Spleen (tissue), 11 donors: Measurements from ENCODE around the gene GBA3. TPM values are rescaled to one million over a fixed set of nuclear protein-coding genes. Genes with fewer than 3 reads are reported as not detected.
A peak's percentile ranks its signal among the peaks of the same experiment; 100 is the strongest.

ENCODE experiments used
- DNase-seq: peaks from one replicate; pipeline ENCODE4 v3.0.0-alpha.2; 2020
- H3K27ac ChIP-seq, 8 donors: fragments of 200-600 bp; sonication (generic) in 7 of 8; 1 replicate in 4 of 8; 2 replicates in 4 of 8; pipeline versions ENCODE4 v1.5.0 to v1.8.0; 2016 to 2021; ENCODE audit warnings: inconsistent platforms in 4 of 8, mild to moderate bottlenecking in 4 of 8, moderate library complexity in 1 of 8
- H3K27me3 ChIP-seq, 7 donors: fragments of 200-600 bp; sonication (generic) in 6 of 7; replicated peaks in 1 of 7; 1 replicate in 4 of 7; 2 replicates in 3 of 7; pipeline versions ENCODE4 v1.5.0 to v1.8.0; 2016 to 2021; ENCODE audit warnings: inconsistent platforms in 3 of 7, mild to moderate bottlenecking in 1 of 7
- H3K36me3 ChIP-seq, 6 donors: fragments of 200-600 bp; sonication (generic) in 5 of 6; 1 replicate in 4 of 6; 2 replicates in 2 of 6; pipeline versions ENCODE4 v1.5.0 to v1.8.0; 2016 to 2021; ENCODE audit warnings: inconsistent platforms in 2 of 6
- H3K4me1 ChIP-seq, 6 donors: fragments of 200-600 bp; sonication (generic) in 5 of 6; 1 replicate in 3 of 6; 2 replicates in 3 of 6; pipeline versions ENCODE4 v1.5.0 to v1.8.0; 2016 to 2021; ENCODE audit warnings: inconsistent platforms in 3 of 6
- H3K4me3 ChIP-seq, 8 donors: fragments of 200-600 bp; sonication (generic) in 7 of 8; 1 replicate in 4 of 8; 2 replicates in 4 of 8; pipeline versions ENCODE4 v1.5.0 to v1.8.0; 2016 to 2021; ENCODE audit warnings: inconsistent platforms in 4 of 8, mild to moderate bottlenecking in 4 of 8, moderate library complexity in 2 of 8
- H3K9me3 ChIP-seq, 8 donors: fragments of 200-600 bp; sonication (generic) in 7 of 8; 1 replicate in 4 of 8; 2 replicates in 4 of 8; pipeline versions ENCODE4 v1.5.0 to v1.8.0; 2016 to 2021; ENCODE audit warnings: inconsistent platforms in 4 of 8
- POLR2A ChIP-seq, 3 donors: fragments of 450-650 bp; IDR thresholded peaks; one replicate each; pipeline ENCODE4 v1.5.1; 2017; ENCODE audit warnings: antibody characterized with exemption in 3 of 3, mild to moderate bottlenecking in 1 of 3
- POLR2AphosphoS5 ChIP-seq, 3 donors: sonication (generic); formaldehyde crosslinking; IDR thresholded peaks; one replicate each; pipeline ENCODE4 v1.5.1; 2017; ENCODE audit warnings: antibody characterized with exemption in 3 of 3
- WGBS, 5 donors: extraction: QIAGEN DNeasy Blood & Tissue Kit in 3 of 5; methylation state at CpG; one replicate each; pipeline versions ENCODE4 v1.1.5 to v1.1.7; 2013 to 2018; 5-methylcytosine and 5-hydroxymethylcytosine counted together
- intact Hi-C: fragments of 100-400 bp; cut with DNase I; formaldehyde crosslinking; loops from one replicate; pipeline ENCODE4 v1.15.0; 2023; ENCODE audit warnings: low total_unique reads
- polyA plus RNA-seq, 3 donors: library from polyadenylated mRNA; stranded (reverse); fragments of 200-250 nt; gene quantifications; one replicate each; pipeline ENCODE4 v1.2.1, GENCODE V29; 2013
- total RNA-seq, 7 donors: library from RNA; depleted of rRNA in 3 of 7; stranded (reverse); fragments of >200 nt in 3 of 7; fragmentation: NEBNext Ultra II Directional in 4 of 7; extraction: Animal tissue kit (Norgen Biotek cat#: 25700) in 4 of 7; gene quantifications; one replicate each; pipeline versions ENCODE4 v1.1.0 to v1.2.1, GENCODE V29; 2016 to 2021
- TF ChIP-seq, protein P1 (sequence below), 11 experiments: fragments of 200-600 bp in 7 of 11; fragments of 450-650 bp in 4 of 11; sonication (generic) in 4 of 11; IDR thresholded peaks in 8 of 11; conservative IDR thresholded peaks in 3 of 11; 1 replicate in 7 of 11; 2 replicates in 4 of 11; pipeline versions ENCODE4 v1.4.0 to v1.8.0; 2016 to 2021; ENCODE audit warnings: antibody characterized with exemption in 11 of 11, inconsistent platforms in 4 of 11, mild to moderate bottlenecking in 1 of 11
- donor health status: healthy with polysubstance abuse.
- donor health status: DM: no; HTN: no; CAD: no; lungs with moderate emphysema.
- donor health status: DM: no; HTN: no; CAD: no.
- donor health status: Bipolar disorder and iron deficiency.
- donor health status: healthy.
- donor health status: DM: no; HTN: no; CAD: no.
- donor health status: DM: yes; HTN: yes; CAD: no.

GBA3 gene
- total and polyA plus RNA-seq, 10 donors: 0.43 to 33.1 (median 12.9) TPM

DNA sequence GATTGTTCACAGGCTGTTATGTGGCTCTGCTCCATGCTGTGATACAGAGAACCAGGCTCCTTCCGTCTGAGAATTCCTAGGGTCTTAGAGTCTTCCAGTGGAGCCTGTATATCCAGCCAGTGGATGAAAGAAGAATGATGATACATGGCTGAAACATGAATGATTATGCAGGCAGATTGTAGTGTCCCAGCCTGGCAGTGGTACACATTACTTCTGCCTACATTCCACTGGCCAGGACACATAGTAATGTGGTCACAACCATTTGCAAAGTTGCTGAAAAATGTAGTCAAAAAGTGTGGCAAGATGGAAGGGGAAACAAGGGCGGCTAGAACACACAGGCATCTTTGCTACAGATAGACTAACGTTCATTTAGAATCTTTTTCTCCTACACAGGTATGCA lies 4.5 kb upstream of the GBA3 start:
- DNase-seq: no peak
- no peaks in the 10 kb centered on the region for H3K36me3 ChIP-seq
- no peak overlapping the region for H3K27ac ChIP-seq
- H3K27me3 ChIP-seq: no peaks in the 10 kb centered on the region
- WGBS, 5 donors: 78 to 92% (median 85%) methylated on average over 3 of the region's 3 CpGs
- no peaks in the 10 kb centered on the region for H3K9me3 ChIP-seq
- intact Hi-C loops: loop anchor here (10.0 kb wide), 1 partner anchor 183 kb away; no protein-coding TSS in a partner anchor
- peaks cover 0 to 8% (median 0%) of the 10 kb centered on the region in 6 donors for H3K4me1 ChIP-seq
- no peak for TF ChIP-seq POLR2A (IDR thresholded peaks at IDR 0.05)
- no peak for TF ChIP-seq POLR2AphosphoS5 (IDR thresholded peaks at IDR 0.05)
- TF ChIP-seq, protein P1, sequence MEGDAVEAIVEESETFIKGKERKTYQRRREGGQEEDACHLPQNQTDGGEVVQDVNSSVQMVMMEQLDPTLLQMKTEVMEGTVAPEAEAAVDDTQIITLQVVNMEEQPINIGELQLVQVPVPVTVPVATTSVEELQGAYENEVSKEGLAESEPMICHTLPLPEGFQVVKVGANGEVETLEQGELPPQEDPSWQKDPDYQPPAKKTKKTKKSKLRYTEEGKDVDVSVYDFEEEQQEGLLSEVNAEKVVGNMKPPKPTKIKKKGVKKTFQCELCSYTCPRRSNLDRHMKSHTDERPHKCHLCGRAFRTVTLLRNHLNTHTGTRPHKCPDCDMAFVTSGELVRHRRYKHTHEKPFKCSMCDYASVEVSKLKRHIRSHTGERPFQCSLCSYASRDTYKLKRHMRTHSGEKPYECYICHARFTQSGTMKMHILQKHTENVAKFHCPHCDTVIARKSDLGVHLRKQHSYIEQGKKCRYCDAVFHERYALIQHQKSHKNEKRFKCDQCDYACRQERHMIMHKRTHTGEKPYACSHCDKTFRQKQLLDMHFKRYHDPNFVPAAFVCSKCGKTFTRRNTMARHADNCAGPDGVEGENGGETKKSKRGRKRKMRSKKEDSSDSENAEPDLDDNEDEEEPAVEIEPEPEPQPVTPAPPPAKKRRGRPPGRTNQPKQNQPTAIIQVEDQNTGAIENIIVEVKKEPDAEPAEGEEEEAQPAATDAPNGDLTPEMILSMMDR (IDR thresholded peaks at IDR 0.05 in 8 of 11, conservative IDR thresholded peaks at IDR 0.05 in 3 of 11): no peak
- H3K4me3 ChIP-seq: no peak overlapping the region

DNA sequence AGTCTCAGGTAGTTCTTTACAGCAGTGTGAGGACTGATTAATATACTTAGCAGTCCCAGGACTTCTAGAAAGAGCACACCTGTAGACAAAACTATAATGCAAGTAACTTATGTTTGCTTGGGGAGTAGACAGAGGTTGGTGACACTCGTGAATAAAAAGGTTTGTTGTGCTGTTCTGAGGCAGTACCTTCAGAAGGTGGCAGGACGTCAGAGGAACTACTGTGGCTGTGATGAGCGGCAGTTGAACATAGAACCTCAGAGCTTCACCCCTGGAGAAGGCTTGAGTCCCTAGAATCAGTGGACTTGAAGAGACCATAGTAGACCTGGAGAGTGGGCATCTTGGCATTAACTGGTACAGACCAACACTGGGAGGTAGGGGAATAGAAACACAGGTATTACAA lies 3.3 kb upstream of the GBA3 start:
- no peaks in the 10 kb centered on the region for H3K36me3 ChIP-seq
- H3K27ac ChIP-seq: no peak overlapping the region
- H3K4me1 ChIP-seq: peaks cover 0 to 8% (median 0%) of the 10 kb centered on the region in 6 donors
- DNase-seq: no peak
- no peaks in the 10 kb centered on the region for H3K9me3 ChIP-seq
- H3K27me3 ChIP-seq: no peaks in the 10 kb centered on the region
- TF ChIP-seq, protein P1 (IDR thresholded peaks at IDR 0.05 in 8 of 11, conservative IDR thresholded peaks at IDR 0.05 in 3 of 11): no peak
- TF ChIP-seq POLR2A (IDR thresholded peaks at IDR 0.05): no peak
- TF ChIP-seq POLR2AphosphoS5 (IDR thresholded peaks at IDR 0.05): no peak
- 71 to 85% (median 74%) methylated on average over 3 of the region's 3 CpGs for WGBS, 5 donors
- H3K4me3 ChIP-seq: no peak overlapping the region
- intact Hi-C loops: loop anchor here (10.0 kb wide), 1 partner anchor 185 kb away; no protein-coding TSS in a partner anchor

DNA sequence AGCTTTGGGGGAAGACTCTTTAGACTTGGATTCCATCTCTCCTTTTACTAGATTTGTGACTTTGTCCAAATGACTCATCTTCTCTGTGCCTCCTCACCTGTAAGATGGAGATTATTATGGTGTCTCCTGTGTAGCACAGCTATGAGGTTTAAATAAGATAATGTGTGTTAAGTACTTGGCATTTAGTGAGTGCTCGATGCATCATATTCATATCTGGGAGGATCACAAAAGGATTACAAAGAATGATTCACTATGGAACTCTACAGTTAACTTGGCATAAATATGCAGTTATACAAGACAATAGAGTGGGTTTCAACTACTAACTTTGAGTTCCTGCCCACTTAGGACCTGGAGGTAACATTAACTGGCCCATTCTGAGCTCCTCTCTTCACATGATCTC lies 2.3 kb downstream of the GBA3 start:
- TF ChIP-seq POLR2AphosphoS5 (IDR thresholded peaks at IDR 0.05) (no peak), POLR2A (IDR thresholded peaks at IDR 0.05) (no peak)
- TF ChIP-seq, protein P1 (IDR thresholded peaks at IDR 0.05 in 8 of 11, conservative IDR thresholded peaks at IDR 0.05 in 3 of 11): no peak
- H3K9me3 ChIP-seq: peaks cover 0 to under 1% (median 0%) of the 10 kb centered on the region in 8 donors
- H3K4me3 ChIP-seq: peak overlapping the region in 1 of 8 donors; percentile 10
- peaks cover 0 to 4% (median 0%) of the 10 kb centered on the region in 6 donors for H3K4me1 ChIP-seq
- H3K27ac ChIP-seq: no peak overlapping the region
- no peak for DNase-seq
- intact Hi-C loops: no loop called here
- 90 to 98% (median 93%) methylated on average over 1 of the region's 1 CpG for WGBS, 5 donors
- no peaks in the 10 kb centered on the region for H3K27me3 ChIP-seq
- H3K36me3 ChIP-seq: no peaks in the 10 kb centered on the region

DNA sequence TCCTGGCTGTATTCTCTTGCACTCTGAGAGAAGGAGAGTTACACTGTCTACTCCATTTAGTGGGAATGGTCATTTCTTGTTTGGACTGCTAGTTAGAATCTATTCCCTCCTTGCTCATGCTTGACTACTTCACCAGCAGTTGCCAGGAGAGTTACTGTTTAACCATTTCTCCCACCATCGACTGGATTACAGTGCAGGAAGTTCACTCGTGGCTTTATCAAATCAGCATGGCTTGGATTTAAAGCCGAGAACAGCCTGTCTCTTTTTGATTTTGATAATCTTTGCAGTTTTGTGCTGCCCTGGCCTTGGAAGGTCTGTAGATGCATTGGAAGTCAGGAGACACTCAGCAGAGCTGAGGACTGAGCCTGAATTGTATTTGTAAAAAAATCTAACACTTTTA lies 3.2 kb downstream of the GBA3 start:
- Histone ChIP-seq H3K27ac (peak overlapping the region in 7 of 8 donors; percentile 16 to 58 (median 48)), H3K9me3 (peaks cover 0 to 9% (median 6%) of the 10 kb centered on the region in 8 donors), H3K4me3 (peak overlapping the region in 1 of 8 donors; percentile 2), H3K4me1 (peaks cover 0 to 4% (median 0%) of the 10 kb centered on the region in 6 donors), H3K27me3 (no peaks in the 10 kb centered on the region), H3K36me3 (no peaks in the 10 kb centered on the region)
- intact Hi-C loops: no loop called here
- 33 to 69% (median 50%) methylated on average over 3 of the region's 3 CpGs for WGBS, 5 donors
- no peak for TF ChIP-seq POLR2AphosphoS5 (IDR thresholded peaks at IDR 0.05)
- no peak for TF ChIP-seq POLR2A (IDR thresholded peaks at IDR 0.05)
- TF ChIP-seq, protein P1 (IDR thresholded peaks at IDR 0.05 in 8 of 11, conservative IDR thresholded peaks at IDR 0.05 in 3 of 11): no peak
- DNase-seq: no peak
